NCI-H446 treated with DMSO at 0.1 percent for 48 hours (cell line): ENCODE data around the gene ANXA6.
A peak's percentile ranks its signal among the peaks of the same experiment; 100 is the strongest.

Experiments
- DNase-seq: peaks from one replicate; lab custom pipeline; 2025; lab: John Stamatoyannopoulos, UW

Gene ANXA6

DNA sequence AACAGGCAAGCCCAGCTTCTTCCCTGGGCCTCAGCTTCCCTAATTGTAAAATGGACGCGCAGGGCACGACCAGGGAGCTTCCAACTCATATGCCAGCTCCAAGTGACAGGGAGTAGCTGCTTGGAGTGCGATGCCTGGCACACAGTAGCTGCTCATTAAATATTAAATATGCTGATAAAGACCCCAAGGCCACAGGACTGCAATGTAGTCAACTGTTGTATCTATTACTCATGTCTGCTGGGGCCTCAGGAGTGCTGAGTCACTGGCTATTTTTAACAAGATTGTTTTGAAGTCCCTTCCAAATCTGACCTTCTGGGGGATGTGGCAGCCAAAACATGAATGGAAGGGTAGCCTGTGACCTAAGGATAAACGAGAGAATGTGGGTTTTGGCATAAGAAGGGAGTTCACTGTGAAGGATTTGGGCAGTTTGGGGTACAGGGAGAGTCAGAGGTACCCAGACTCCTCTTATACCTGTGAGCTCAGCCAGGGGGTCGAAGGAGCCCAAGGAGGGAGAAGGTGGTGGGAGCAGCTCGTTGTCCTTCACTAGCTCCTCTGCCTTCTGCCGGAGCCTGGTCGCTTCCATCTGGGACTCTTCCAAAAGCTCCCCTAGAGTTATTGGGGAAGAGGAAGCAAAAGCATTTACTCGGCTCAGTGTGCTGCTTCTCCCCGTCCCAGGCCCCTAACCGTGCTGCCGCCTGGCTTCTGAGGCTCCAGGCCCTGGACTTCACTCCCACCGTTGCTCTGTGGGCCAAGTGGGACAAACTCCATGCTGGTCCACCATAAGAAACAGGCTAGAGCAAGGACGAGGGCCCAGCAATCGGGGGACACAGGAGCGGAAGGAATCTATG lies 94.2 kb downstream of the ANXA6 start:
- no peak for DNase-seq

DNA sequence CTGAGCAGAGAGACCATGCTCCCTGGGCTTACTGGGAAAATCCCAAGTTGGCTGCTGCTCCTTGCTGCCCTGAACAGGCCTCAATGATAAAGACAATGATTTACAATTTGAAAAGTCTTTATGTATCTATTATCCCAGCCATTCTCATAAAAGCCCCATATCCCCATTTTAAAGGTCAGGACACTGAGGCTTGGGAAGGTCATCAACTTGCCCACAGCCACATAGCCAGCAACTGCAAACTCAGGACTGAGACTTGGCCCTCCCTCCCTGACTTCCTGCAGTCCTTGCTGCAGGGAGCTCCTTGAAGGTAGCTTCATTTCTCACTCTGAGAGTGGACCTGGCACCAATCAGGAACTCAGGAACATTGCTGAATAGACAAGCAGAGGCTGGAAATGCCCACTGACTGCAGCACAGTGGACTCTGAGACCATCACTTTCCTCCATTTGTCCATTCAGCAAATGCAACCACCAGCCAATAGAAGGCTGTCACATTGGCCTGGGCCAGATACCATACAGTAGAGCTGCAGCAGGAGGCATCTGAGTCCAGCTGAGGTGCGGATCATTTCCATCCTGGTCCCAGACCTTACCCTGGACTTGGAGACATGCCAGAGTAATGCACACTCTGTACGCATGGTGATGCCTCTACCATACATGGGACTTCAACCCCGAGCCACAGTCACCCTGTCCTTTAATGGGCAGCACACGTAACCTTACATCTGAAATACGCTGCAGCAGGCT lies 95.0 kb downstream of the ANXA6 start:
- no peak for DNase-seq

DNA sequence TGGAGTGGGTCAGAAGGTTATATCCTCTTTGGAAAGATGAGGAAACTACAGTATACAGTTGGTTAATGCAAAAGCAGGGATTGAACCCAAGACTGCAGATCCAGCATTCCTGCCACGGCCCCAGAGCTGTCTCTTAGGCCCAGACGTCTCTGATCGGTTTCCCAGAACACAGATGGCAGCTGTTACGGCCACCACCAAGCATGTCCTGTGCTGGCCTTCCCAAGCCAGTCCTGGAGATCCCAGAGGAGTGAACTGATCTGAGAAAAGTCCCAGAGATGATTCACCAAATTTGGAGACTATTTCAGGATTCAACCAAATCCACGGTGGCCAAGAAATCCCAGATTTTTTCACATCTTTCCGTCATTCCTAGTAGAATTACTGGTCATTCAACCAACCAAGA lies 96.8 kb downstream of the ANXA6 start:
- no peak for DNase-seq

DNA sequence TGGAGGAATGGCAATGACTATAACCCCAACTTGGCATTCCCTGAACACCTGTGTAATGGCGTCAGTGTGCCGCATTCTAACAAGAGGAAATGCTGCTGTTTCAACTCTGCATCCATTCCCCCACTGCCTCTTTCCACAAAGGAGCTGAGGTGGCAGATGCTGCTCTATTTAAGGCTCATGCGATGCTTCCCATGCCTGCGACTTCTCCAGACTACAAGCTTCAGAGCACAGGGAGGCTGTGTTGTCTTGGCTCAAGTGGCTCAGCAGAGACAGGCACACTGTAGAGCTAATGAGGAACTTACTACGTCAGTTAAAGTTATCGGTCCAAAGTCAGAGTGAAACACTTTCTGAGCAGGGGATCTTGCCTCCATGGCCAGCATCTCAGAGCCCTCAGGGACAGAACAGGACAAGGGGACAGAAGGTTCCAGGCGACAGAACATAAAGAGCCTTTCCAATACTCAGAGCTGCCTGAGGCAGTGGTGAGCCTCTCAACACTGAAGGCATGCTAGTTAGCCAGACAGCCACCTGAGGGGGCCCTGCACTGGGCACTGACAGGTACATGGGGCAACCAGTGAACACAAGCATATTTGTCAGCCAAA lies 98.6 kb downstream of the ANXA6 start:
- no peak for DNase-seq

DNA sequence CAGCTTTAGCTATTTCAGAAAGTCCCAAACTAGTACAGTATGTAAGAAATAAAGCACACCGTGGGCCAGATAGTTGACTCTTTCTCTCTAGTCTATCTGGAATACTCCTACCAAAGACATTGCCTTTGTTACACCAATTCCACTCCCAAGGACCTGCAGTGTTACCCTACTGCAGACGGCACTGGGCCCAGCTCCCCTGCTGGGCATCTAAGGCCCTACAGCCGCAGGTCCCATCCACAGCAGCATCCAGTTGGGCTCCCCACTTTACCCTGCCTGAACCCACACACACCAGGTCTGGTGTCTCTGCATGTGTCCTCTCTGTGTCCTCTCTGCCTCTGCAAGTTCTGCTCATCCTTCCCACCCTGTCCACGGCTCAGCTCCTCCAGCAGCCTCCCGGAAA lies 99.3 kb downstream of the ANXA6 start:
- no peak for DNase-seq

DNA sequence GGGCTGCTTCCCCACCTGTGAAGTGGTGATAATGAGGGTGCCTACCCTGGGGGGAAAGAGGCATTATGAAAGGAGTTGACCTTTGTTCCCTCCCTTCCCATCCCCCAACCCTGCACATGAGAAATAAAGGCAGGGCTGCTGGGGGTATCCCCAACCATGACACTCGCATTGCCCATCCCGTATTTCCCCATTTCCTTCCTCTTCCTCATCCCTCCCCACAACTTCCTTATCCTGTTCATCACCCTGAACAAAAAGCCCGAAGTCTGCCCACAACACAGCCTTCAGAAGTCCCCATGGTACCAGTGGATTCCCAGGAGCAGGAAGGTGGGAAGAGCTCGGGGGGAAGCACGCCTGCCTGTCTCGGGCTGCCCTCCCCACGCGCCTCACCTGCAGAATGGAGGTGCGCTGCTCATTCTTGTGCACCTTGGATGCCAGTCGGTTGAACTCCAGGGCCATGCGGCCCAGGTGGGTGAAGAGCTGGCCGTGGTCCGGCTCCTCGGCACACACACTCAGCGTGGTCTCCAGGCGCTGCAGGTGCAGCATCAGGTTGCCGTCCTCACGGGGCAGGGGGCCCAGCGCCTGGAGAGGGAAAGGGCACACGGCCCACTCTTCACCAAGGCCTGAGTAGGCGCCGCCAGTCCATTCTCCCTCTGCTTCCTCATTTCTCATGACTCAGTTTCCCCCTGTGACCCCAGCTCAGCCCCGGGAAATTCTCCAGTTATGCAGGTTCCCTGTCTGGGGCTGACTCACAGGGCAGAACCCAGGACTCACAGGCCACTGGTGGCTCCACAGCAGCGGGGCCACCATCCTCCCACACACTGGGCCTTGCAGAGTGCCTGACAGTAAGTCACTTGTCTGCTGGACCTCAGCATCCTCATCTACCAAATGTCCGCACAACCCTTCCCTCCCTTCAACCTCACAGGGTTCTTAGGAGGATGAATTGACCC lies 100.9 kb downstream of the ANXA6 start:
- DNase-seq, result no peak

DNA sequence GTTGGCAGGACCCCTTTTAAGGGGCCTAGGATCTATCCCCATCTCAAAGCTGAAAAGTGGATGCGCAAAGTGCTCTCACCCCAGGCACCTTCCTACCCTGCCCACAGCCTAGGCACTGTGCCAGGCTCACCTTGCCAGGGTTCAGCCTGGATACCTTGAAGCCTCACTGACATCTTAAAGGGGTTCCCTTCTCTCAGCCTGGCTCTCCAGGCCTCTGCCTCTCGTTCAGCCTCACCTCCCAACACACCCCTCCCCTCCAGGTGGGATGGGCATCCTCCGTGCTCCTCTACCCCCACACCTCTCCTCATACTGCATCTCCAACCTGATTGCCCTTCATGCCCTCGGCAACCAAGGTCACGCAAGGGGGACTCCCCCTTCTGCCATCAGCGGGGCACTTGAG lies 102.2 kb downstream of the ANXA6 start:
- no peak for DNase-seq

DNA sequence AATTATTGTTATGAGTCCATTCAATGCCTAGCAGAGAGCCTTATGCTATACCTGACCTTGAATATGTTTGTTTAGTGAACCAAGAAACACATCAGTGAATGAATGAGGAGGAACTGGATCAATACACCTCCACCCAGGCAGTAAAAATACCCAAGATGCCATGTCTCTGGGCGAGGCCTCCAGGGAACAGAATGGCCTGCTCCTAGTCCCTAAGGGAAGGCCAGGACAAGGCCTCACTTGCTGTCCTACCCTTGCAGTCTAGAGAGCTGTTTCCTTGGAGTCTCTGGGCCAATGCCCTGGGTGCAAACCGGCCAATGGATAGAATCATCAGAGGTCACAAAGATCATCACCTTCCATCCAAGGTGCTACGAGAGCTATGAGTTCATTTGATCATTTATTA lies 102.9 kb downstream of the ANXA6 start:
- no peak for DNase-seq

DNA sequence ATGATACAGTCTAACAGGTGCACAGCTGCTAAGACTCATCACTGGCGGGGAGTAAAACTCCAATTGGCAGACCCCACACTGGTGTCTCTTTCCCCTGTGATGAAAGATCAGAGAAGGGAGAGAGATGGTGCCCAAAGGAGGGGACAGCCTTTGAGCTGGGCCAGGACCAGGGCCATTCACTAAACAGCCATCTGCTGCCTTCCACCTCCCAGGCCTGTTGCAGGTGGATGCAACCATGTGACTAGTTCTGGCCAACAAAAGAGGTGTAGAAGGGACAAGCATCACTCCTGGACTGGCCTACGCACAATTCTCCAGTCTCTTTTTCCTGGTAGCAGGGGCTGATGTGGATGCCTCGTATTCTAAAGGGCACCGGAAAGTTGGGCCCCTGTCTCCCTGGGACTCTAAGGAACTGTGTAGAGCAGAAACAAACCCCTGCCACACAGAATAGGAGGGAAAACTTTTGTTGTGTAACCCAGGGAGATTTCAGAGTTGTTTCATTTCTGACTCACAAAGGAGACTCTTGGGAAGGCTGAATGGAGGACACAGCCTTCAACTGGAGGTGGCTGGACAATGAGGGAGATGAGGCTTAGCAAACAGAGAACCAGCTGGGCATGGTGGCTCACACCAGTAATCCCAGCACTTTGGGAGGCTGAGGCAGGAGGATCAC lies 103.7 kb downstream of the ANXA6 start:
- no peak for DNase-seq

DNA sequence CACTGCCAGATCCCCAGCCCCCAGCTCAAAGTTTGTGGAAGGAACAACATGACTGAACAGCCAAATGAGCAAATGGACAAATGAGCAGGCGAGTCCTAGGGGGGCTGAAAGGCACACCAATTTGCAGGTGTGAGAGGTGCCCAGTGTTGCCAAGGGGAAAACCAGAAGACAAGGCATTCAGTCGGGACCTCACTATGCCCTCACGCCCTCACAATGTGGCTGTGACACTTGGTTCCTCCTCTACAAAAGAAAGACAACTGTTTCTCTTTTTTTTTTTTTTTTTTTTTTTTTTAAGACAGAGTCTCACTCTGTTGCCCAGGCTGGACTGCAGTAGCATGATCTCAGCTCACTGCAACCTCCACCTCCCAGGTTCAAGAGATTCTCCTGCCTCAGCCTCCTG lies 104.7 kb downstream of the ANXA6 start:
- DNase-seq, result no peak

DNA sequence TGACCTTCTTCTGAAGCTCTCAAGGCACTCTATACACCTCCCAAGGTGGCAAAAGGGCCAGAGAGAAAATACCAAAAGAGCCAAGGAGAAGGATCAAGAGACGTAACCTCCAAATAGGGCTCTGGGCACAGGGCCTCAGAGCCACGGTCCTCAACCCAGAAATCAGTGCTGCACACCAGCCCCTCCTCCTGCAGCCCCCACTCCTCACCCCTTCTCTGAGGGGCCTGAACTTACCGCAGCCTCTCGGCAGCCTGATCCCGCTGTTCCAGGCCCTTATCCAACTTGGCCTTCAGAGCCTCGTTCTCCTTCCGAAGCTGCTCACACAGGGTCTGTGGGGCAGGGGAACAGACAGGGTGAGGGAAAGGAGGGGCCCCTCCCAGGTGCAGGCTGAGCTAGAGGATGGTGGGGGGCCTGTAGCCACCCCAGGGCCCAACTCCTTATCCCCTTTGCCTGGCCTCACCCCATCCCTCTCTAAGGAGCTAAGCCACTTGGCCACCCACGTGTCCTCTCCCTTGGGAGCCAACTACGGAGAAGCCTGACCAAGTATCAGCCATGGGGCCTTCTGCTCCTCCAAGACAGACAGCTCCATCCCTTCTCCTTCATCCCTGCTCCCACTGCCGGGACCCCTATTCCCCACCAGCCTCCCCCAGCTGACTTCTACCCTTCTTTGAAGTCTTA lies 105.5 kb downstream of the ANXA6 start:
- no peak for DNase-seq

DNA sequence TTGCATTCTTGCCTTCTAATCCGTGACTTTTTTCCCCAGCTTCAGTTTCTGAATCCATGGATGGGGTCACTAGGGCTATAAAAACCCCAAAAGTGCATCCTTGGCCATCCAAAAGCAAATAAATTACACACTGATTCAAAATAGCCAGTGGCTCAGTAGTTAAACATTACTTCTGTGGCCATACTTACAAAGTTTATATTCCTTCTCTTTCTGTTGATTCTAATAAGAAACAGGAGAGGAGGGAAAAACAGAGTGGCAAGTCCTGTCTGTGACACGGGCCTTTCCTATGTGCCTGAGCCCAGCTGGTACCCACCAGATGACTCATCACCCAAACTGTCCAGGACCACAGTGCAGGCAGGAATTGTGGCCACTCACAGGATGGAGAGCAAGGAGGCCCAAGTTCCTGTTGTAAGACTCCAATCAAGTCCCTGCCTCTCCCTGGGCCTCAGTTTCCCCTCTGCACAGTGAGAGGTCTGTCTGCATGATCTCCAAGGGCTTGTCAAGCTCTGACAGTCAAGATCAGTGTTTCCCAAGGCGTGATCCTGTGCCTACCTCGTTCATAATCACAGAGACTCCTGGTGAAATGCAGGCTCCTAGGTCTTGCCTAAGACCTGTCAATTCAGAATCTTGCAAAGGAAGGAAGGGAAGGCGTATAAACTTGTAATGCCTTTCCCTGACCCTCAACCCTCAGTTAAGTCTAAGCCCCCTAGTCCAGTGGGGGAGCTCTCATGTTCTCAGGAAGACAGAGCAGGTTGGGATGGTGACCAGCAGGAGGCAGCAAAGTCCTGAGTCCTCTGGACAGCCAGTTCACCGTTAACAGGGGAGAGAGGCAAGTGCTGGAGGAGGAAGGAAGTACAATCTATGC lies 106.3 kb downstream of the ANXA6 start:
- DNase-seq, result peak; percentile 12
